ENCODE measurements around the gene KCNJ2. TPM values are rescaled to one million over a fixed set of nuclear protein-coding genes. Genes with fewer than 3 reads are reported as not detected.

KCNJ2 gene
- polyA plus RNA-seq, 1 donor from 2014 or later: 2.3 TPM

DNA sequence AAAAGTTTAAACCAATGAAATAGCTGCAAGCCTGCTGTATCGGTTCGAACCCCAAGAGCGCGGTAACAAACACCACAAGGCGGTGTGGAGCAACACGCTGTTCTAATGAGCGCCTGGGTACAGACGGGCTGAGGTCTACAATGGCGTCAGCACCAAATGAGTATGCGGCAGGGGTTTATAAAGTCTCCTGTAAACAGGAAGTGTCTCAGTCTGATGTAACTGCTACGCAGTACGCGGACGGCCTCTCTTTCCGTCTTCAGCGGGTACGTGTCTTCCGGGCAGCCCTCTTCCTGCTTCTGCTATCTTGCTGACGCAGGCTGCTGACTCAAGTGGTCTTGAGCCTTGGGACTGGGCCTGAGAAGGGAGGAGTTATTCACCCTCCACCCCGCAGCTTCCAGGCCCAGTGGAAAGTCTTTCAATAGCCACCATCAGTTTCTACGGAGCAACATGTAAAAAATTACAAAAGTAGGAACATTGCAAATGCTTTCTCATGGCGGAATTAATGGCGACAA, 40.5 kb upstream of the KCNJ2 start:
- Histone ChIP-seq H3K9ac (ENCODE audit: low read length) (no peak overlapping the region), H3K9me3 (ENCODE audit: low read length) (no peaks in the 10 kb centered on the region), H2AFZ (ENCODE audit: low read depth, low read length) (no peak overlapping the region), H3K4me3 (ENCODE audit: low read length) (no peak overlapping the region), H3K9me2 (ENCODE audit: insufficient read depth, low read length) (no peaks in the 10 kb centered on the region), H3F3A (ENCODE audit: insufficient read depth, low read length, poor library complexity, severe bottlenecking) (no peaks in the 10 kb centered on the region), H3K27me3 (ENCODE audit: insufficient read depth, low read depth, low read length) (no peaks in the 10 kb centered on the region), H3K79me2 (replicated peaks; ENCODE audit: insufficient read depth, low read length) (no peaks in the 10 kb centered on the region), H3K36me3 (ENCODE audit: insufficient read depth, low read length) (no peaks in the 10 kb centered on the region), H3K4me2 (ENCODE audit: low read length) (no peak overlapping the region), H4K20me1 (ENCODE audit: insufficient read depth) (no peaks in the 10 kb centered on the region), H3K27ac (ENCODE audit: low read length) (no peak overlapping the region)
- TF ChIP-seq TAF1 (IDR thresholded peaks at IDR 0.05; ENCODE audit: low read depth) (no peak), MXI1 (conservative IDR thresholded peaks at IDR 0.05; ENCODE audit: poor library complexity, severe bottlenecking) (no peak), EP300 (conservative IDR thresholded peaks at IDR 0.05; ENCODE audit: poor library complexity, severe bottlenecking) (no peak), POLR2AphosphoS5 (IDR thresholded peaks at IDR 0.05) (no peak), RAD21 (conservative IDR thresholded peaks at IDR 0.05) (no peak)
- TF ChIP-seq, protein P1, sequence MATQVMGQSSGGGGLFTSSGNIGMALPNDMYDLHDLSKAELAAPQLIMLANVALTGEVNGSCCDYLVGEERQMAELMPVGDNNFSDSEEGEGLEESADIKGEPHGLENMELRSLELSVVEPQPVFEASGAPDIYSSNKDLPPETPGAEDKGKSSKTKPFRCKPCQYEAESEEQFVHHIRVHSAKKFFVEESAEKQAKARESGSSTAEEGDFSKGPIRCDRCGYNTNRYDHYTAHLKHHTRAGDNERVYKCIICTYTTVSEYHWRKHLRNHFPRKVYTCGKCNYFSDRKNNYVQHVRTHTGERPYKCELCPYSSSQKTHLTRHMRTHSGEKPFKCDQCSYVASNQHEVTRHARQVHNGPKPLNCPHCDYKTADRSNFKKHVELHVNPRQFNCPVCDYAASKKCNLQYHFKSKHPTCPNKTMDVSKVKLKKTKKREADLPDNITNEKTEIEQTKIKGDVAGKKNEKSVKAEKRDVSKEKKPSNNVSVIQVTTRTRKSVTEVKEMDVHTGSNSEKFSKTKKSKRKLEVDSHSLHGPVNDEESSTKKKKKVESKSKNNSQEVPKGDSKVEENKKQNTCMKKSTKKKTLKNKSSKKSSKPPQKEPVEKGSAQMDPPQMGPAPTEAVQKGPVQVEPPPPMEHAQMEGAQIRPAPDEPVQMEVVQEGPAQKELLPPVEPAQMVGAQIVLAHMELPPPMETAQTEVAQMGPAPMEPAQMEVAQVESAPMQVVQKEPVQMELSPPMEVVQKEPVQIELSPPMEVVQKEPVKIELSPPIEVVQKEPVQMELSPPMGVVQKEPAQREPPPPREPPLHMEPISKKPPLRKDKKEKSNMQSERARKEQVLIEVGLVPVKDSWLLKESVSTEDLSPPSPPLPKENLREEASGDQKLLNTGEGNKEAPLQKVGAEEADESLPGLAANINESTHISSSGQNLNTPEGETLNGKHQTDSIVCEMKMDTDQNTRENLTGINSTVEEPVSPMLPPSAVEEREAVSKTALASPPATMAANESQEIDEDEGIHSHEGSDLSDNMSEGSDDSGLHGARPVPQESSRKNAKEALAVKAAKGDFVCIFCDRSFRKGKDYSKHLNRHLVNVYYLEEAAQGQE (IDR thresholded peaks at IDR 0.05; ENCODE audit: borderline replicate concordance): no peak

DNA sequence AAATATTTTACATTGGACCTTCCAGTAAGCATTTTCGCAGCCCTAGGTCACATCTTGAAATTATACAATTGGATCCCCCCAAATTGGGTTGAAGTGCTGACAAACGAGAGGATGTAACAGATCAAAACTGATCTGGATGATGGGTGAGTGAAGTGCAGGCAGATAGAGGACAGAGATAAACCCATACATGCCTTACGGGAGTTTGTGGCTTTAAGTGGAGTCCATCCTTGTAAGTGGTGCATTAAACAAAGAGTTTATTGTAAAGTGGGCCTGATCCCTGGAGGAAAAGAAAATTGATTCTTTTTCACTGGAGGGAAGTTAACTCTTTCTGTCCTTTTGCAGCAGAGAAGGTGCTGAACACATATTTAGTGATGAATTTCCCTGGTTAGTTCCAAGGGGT, 39.0 kb upstream of the KCNJ2 start:
- no peaks in the 10 kb centered on the region for H3K27me3 ChIP-seq (ENCODE audit: insufficient read depth, low read depth, low read length)
- TF ChIP-seq MXI1 (conservative IDR thresholded peaks at IDR 0.05; ENCODE audit: poor library complexity, severe bottlenecking) (no peak), TAF1 (IDR thresholded peaks at IDR 0.05; ENCODE audit: low read depth) (no peak), POLR2AphosphoS5 (IDR thresholded peaks at IDR 0.05) (no peak), EZH2 (IDR thresholded peaks at IDR 0.05; ENCODE audit: borderline replicate concordance, insufficient read depth, low read length, poor library complexity, severe bottlenecking) (no peak), EP300 (conservative IDR thresholded peaks at IDR 0.05; ENCODE audit: poor library complexity, severe bottlenecking) (no peak), SMC3 (conservative IDR thresholded peaks at IDR 0.05; ENCODE audit: poor library complexity) (no peak), RAD21 (conservative IDR thresholded peaks at IDR 0.05) (no peak)
- TF ChIP-seq, protein P2, sequence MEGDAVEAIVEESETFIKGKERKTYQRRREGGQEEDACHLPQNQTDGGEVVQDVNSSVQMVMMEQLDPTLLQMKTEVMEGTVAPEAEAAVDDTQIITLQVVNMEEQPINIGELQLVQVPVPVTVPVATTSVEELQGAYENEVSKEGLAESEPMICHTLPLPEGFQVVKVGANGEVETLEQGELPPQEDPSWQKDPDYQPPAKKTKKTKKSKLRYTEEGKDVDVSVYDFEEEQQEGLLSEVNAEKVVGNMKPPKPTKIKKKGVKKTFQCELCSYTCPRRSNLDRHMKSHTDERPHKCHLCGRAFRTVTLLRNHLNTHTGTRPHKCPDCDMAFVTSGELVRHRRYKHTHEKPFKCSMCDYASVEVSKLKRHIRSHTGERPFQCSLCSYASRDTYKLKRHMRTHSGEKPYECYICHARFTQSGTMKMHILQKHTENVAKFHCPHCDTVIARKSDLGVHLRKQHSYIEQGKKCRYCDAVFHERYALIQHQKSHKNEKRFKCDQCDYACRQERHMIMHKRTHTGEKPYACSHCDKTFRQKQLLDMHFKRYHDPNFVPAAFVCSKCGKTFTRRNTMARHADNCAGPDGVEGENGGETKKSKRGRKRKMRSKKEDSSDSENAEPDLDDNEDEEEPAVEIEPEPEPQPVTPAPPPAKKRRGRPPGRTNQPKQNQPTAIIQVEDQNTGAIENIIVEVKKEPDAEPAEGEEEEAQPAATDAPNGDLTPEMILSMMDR (IDR thresholded peaks at IDR 0.05; ENCODE audit: poor library complexity, severe bottlenecking): no peak
- TF ChIP-seq, protein P1 (IDR thresholded peaks at IDR 0.05; ENCODE audit: borderline replicate concordance): no peak
- no peak overlapping the region for H3K27ac ChIP-seq (ENCODE audit: low read length)
- no peaks in the 10 kb centered on the region for H3K9me3 ChIP-seq (ENCODE audit: low read length)
- H3K36me3 ChIP-seq (ENCODE audit: insufficient read depth, low read length): no peaks in the 10 kb centered on the region
- no peak overlapping the region for H3K9ac ChIP-seq (ENCODE audit: low read length)
- no peaks in the 10 kb centered on the region for H3F3A ChIP-seq (ENCODE audit: insufficient read depth, low read length, poor library complexity, severe bottlenecking)
- H3K79me2 ChIP-seq (replicated peaks; ENCODE audit: insufficient read depth, low read length): no peaks in the 10 kb centered on the region
- no peaks in the 10 kb centered on the region for H4K20me1 ChIP-seq (ENCODE audit: insufficient read depth)
- H3K4me3 ChIP-seq (ENCODE audit: low read length): no peak overlapping the region
- no peak overlapping the region for H3K4me2 ChIP-seq (ENCODE audit: low read length)
- no peaks in the 10 kb centered on the region for H3K9me2 ChIP-seq (ENCODE audit: insufficient read depth, low read length)
- no peak overlapping the region for H2AFZ ChIP-seq (ENCODE audit: low read depth, low read length)
